Neutrophil (primary cell): Measurements from ENCODE around the gene EXOG.

Experiments
- H3K27ac ChIP-seq: fragments of 200-600 bp; sonication (generic); 2 replicates; pipeline ENCODE4 v1.5.1; 2016; ENCODE audit warnings: mild to moderate bottlenecking, moderate library complexity
- H3K27me3 ChIP-seq: fragments of 200-600 bp; sonication (generic); 2 replicates; pipeline ENCODE4 v1.6.0; 2016; ENCODE audit warnings: mild to moderate bottlenecking
- H3K36me3 ChIP-seq: fragments of 200-600 bp; sonication (generic); 2 replicates; pipeline ENCODE4 v1.5.1; 2017
- H3K4me1 ChIP-seq, 2 experiments: fragments of 200-600 bp in 1 of 2; sonication (generic) in 1 of 2; 1 replicate in 1 of 2; 2 replicates in 1 of 2; pipeline versions ENCODE4 v1.5.1 to v1.6.1; 2013 to 2016; ENCODE audit warnings: low read depth in 1 of 2, low read length in 1 of 2, mild to moderate bottlenecking in 1 of 2, moderate library complexity in 1 of 2; ENCODE audit not compliant: control insufficient read depth in 1 of 2, insufficient read depth in 1 of 2
- H3K4me3 ChIP-seq, 2 experiments: fragments of 200-600 bp in 1 of 2; sonication (generic) in 1 of 2; 1 replicate in 1 of 2; 2 replicates in 1 of 2; pipeline ENCODE4 v1.5.1; 2013 to 2016; ENCODE audit warnings: low read depth in 1 of 2, low read length in 1 of 2, mild to moderate bottlenecking in 1 of 2, moderate library complexity in 1 of 2
- H3K9me3 ChIP-seq: fragments of 200-600 bp; sonication (generic); 2 replicates; pipeline ENCODE4 v1.5.1; 2016
- TF ChIP-seq, protein P1 (sequence below): fragments of 200-600 bp; sonication (generic); IDR thresholded peaks from 2 replicates; pipeline ENCODE4 v1.5.1; 2016; ENCODE audit warnings: antibody characterized with exemption

Gene EXOG

GRCh38 chr3:38522002-38522401 is 25.9 kb downstream of the EXOG start:
- H3K9me3 ChIP-seq: no peaks in the 10 kb centered on the region
- no peaks in the 10 kb centered on the region for H3K4me1 ChIP-seq
- H3K27ac ChIP-seq: no peak overlapping the region
- H3K36me3 ChIP-seq: peaks cover 24% of the 10 kb centered on the region
- no peak overlapping the region for H3K4me3 ChIP-seq
- H3K27me3 ChIP-seq: no peaks in the 10 kb centered on the region
- TF ChIP-seq, protein P1, sequence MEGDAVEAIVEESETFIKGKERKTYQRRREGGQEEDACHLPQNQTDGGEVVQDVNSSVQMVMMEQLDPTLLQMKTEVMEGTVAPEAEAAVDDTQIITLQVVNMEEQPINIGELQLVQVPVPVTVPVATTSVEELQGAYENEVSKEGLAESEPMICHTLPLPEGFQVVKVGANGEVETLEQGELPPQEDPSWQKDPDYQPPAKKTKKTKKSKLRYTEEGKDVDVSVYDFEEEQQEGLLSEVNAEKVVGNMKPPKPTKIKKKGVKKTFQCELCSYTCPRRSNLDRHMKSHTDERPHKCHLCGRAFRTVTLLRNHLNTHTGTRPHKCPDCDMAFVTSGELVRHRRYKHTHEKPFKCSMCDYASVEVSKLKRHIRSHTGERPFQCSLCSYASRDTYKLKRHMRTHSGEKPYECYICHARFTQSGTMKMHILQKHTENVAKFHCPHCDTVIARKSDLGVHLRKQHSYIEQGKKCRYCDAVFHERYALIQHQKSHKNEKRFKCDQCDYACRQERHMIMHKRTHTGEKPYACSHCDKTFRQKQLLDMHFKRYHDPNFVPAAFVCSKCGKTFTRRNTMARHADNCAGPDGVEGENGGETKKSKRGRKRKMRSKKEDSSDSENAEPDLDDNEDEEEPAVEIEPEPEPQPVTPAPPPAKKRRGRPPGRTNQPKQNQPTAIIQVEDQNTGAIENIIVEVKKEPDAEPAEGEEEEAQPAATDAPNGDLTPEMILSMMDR: no peak

DNA sequence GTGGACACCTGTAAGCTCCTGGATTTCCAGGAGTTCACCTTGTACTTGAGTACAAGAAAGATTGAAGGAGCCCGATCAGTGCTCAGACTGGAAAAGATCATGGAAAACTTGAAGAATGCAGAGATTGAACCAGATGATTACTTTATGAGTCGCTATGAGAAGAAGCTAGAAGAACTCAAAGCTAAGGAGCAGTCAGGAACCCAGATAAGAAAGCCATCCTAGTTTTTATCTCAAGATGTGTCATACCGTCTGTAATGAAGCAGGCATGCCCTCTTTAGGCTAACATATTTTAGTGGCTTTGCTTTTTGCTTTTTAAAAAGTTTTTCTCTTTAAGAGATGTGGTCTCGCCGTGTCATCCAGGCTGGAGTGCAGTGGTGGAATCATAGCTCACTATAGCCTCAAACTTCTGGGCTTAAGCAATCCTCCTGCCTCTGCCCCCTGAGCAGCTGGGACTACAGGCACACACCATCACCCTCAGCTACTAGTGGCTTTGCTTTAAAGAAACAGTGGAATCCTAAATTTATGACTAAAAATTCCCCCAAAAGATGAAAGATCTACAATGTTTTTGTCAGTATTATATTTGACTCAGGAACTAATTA is 28.1 kb downstream of the EXOG start:
- H3K9me3 ChIP-seq: no peaks in the 10 kb centered on the region
- H3K27me3 ChIP-seq: no peaks in the 10 kb centered on the region
- no peak overlapping the region for H3K27ac ChIP-seq
- H3K4me1 ChIP-seq: no peaks in the 10 kb centered on the region
- TF ChIP-seq, protein P1: no peak
- H3K36me3 ChIP-seq: peaks cover 24% of the 10 kb centered on the region
- no peak overlapping the region for H3K4me3 ChIP-seq

DNA sequence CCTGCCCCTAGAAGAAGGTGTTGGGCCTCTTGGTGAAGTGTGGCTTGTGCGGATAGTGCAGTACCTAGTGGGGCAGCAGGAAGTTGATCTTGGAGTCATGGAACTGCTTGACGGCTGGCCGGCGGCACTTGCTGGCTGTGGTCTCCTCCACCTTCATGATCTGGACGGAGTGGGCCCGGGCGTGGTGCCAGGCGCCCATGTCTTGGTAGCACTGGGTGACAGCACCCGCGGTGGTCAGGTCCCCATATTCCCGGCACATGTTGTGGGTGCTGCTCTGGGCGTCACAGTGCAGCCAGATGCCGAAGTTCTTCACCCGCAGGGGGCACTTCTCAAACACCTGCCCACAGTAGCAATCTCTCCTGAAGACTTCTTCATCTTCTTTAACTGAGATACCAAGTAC is 30.7 kb downstream of the EXOG start:
- H3K4me3 ChIP-seq: no peak overlapping the region
- H3K36me3 ChIP-seq: peaks cover 32% of the 10 kb centered on the region
- H3K27ac ChIP-seq: no peak overlapping the region
- H3K4me1 ChIP-seq: no peaks in the 10 kb centered on the region
- H3K27me3 ChIP-seq: no peaks in the 10 kb centered on the region
- H3K9me3 ChIP-seq: no peaks in the 10 kb centered on the region
- TF ChIP-seq, protein P1: no peak

DNA sequence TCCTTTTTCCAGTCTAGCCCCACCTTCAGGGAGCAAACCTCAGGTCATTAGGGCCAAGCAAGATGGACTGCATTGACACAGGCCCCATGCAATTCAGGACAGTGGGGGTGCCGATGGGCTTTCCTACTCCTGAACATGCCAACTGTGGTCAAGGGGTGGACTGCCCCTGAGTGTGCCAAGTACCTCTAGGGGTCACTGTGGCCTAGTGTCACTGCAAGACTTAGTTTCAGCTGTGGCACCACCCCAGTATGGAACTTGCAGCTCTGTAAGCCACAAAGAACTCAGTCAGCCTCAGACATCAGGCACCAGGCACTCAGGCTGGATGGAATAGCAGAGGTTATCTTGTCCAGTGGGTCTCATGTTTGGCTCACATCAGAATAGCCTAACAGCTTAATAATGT is 32.3 kb downstream of the EXOG start:
- Histone ChIP-seq H3K27ac (no peak overlapping the region), H3K4me3 (no peak overlapping the region), H3K9me3 (no peaks in the 10 kb centered on the region), H3K4me1 (no peaks in the 10 kb centered on the region), H3K27me3 (no peaks in the 10 kb centered on the region), H3K36me3 (peaks cover 32% of the 10 kb centered on the region)
- TF ChIP-seq, protein P1: no peak

GRCh38 chr3:38532529-38532928 is 36.4 kb downstream of the EXOG start:
- H3K27ac ChIP-seq: no peak overlapping the region
- no peaks in the 10 kb centered on the region for H3K4me1 ChIP-seq
- no peak overlapping the region for H3K4me3 ChIP-seq
- no peaks in the 10 kb centered on the region for H3K9me3 ChIP-seq
- peaks cover 8% of the 10 kb centered on the region for H3K36me3 ChIP-seq
- TF ChIP-seq, protein P1: no peak
- H3K27me3 ChIP-seq: no peaks in the 10 kb centered on the region
